Measurements from ENCODE around the gene HELZ.
"Not testable (repeated sequence)": the region's sequence is repeated elsewhere in the genome, so short reads cannot be mapped to it uniquely, and the experiment has no call there.

The HELZ gene, protein sequence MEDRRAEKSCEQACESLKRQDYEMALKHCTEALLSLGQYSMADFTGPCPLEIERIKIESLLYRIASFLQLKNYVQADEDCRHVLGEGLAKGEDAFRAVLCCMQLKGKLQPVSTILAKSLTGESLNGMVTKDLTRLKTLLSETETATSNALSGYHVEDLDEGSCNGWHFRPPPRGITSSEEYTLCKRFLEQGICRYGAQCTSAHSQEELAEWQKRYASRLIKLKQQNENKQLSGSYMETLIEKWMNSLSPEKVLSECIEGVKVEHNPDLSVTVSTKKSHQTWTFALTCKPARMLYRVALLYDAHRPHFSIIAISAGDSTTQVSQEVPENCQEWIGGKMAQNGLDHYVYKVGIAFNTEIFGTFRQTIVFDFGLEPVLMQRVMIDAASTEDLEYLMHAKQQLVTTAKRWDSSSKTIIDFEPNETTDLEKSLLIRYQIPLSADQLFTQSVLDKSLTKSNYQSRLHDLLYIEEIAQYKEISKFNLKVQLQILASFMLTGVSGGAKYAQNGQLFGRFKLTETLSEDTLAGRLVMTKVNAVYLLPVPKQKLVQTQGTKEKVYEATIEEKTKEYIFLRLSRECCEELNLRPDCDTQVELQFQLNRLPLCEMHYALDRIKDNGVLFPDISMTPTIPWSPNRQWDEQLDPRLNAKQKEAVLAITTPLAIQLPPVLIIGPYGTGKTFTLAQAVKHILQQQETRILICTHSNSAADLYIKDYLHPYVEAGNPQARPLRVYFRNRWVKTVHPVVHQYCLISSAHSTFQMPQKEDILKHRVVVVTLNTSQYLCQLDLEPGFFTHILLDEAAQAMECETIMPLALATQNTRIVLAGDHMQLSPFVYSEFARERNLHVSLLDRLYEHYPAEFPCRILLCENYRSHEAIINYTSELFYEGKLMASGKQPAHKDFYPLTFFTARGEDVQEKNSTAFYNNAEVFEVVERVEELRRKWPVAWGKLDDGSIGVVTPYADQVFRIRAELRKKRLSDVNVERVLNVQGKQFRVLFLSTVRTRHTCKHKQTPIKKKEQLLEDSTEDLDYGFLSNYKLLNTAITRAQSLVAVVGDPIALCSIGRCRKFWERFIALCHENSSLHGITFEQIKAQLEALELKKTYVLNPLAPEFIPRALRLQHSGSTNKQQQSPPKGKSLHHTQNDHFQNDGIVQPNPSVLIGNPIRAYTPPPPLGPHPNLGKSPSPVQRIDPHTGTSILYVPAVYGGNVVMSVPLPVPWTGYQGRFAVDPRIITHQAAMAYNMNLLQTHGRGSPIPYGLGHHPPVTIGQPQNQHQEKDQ (N-terminal part only)

DNA sequence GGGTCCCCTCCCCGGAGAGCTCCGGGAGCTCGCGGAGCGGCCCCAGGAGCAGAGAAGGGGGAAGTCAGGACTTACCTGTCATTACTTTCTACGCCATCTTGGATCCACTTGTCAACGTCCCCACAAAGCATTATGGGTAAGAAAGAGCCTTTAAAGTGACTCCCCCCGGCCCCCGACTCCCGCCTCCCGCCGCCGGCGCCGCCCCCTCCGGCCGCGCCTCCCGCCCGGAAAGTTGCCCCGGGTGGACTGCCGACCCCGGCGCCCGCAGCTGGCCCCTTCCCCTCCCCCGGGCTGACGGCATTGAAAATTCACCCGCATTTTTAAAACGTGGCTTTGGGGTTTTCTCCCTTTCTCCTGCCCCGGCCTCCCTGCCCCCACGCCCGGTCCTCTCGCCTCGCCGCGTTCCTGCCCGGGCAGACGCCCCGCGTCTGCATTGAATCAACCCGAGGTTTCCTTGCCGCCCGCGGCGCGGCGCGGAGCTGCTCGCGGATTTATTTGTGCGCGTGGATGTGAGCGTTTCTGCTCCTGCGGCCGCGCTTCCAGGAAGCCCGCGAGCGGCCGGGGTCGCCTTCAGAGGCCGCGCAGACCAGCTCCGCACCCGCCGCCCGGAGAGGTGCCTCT lies at the start of gene HELZ:
Gene HELZ, minus strand, starts transcription at position 124 of the 621 bp plus-strand sequence. CDS start 26,392 bp downstream, outside the sequence.
- peak; percentile 37 to 66 for DNase-seq

DNA sequence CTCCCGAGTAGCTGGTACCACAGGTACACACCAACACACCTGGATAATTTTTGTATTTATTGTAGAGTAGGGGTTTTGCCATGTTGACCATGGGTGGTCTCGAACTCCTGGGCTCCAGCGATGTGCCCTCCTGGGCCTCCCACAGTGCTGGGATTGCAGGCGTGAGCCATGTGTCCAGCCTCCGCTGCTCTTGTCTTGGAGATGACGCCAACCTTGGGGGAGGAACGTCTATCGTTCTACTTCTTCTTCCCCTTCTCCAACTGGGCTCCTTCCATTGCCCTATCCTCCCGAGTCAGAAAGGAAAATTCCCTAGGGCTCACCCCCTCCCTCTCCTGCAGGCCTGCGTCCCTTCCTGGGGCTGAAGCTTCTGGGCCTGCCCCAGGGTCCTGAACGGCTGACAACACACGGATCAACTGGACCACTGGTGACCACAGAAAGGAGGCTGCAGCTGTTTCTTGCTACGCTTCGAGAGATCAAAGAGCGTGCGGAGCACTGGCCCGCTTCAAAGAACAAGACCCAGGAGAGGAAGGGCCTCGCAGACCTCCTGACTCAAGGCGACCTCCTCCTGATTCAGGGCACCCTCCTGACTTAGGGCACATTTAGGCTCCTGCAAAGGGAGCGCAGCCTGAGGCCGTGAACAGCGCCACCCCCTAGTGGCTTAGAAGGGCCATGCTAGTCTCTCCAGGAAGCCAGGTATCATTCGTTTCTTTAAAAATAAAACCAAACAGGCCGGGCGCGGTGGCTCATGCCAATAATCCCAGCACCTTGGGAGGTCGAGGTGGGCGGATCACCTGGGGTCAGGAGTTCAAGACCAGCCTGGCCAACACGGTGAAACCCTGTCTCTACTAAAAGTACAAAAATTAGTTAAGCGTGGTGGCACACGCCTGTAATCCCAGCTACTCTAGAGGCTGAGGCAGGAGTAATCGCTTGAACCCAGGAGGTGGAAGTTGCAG lies 48.5 kb upstream of the HELZ start:
- peak; percentile 13 to 71 for DNase-seq

DNA sequence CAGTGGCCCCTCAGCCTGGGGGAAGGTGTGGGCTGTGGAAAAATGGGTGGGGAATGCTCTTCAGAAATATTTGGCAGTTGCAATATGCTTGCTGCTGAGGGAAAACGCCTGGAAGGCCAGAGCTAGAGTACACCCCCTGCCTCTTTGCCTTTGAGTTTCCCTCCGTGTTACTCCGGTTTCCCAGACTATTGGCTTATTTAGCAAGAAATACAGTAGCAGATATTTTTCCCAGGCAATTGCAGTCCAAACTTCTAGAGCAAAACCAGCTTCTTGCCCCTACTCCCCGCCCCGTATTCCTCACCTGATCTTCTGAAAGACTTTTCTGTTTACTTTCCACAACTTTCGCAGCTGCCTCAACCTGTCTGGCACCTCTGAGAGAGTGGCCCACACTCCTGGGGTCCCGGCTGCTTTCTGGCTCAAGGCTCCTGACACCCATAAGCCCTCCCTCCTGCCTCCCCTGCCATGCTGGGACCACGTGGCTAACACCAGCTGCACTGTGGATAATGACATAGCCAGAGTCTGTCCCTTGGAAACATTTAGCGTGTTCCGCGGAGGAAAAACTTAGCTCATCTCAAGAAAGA lies 45.8 kb upstream of the HELZ start:
- DNase-seq: no peak

DNA sequence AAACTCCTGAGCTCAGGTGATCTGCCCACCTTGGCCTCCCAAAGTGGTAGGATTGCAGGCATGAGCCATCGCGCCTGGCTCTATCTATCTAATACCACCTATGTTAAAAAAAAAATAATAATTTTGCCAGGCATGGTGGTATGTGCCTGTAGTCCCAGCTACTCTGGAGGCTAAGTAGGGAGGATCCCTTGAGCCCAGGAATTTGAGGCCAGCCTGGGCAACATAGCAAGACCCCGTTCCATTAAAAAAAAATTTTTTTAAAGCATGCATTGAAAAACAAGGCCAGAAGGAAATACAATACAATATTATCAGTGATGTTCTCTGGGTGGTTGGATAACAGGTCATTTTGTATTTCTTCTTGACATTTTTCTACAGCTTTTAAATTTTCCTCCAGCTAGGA lies 45.2 kb upstream of the HELZ start:
- no peak for DNase-seq

DNA sequence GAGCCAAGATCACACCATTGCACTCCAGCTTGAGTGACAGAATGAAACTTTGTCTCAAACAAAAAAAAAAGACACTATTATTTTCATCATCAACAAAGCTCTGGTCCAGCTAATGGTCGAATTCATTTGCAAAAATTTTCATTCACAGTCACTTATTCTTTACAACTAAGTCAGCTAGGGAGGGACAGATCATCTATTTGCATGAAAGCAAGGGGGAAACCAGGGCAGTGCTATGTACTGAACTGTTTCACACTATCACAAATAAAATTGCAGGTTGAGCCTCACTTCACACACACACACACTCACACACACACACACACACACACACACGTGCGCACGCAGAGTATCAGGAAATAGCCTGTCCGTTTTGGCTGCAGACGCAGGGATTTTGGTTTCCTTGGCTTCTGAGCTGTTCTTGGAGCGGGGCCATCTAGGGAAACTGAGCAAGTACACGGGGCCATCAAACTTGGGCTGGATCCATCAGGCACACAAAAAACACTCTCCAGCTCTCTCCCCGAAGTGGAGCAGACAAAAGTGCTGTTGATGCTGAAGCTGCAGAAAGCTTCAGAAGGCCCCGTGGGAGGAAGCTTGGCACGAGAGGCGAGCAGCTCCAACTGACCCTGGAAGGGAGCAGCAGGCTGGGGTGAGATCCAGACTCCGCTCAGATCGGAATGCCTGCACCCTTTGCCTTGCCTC lies 44.3 kb upstream of the HELZ start:
- DNase-seq: no peak

DNA sequence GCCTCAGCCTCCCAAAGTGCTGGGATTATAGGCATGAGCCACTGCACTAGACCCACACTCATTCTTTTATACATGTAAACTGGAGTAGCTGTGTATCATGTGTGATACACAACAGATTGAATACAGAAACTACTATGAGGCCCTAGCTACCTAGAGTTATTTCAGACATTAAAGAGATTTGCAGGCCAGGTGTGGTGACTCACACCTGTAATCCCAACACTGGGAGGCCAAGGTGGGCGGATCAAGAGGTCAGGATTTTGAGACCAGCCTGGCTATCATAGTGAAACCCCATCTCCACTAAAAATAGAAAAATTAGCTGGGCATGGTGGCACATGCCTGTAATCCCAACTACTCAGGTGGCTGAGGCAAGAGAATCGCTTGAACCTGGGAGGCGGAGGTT lies 41.8 kb upstream of the HELZ start:
- not testable (repeated sequence) for DNase-seq

DNA sequence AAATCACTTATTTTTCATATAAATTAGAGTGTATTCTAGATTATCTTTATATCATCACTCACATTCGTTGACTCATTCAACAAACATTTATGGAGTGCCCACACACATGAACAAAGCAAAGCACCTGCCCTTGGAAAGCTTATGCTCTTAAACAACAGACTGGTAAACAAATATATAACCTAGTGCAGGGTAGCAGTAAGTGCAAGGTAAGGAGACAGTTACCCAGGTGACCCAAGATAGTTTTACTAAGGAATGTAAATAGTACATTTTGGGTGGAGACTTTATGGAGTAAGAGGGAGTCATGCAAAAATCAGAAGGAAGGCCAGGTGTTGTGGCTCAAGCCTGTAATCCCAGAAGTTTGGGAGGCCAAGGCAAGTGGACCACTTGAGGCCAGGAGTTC lies 40.4 kb upstream of the HELZ start:
- DNase-seq: no peak

DNA sequence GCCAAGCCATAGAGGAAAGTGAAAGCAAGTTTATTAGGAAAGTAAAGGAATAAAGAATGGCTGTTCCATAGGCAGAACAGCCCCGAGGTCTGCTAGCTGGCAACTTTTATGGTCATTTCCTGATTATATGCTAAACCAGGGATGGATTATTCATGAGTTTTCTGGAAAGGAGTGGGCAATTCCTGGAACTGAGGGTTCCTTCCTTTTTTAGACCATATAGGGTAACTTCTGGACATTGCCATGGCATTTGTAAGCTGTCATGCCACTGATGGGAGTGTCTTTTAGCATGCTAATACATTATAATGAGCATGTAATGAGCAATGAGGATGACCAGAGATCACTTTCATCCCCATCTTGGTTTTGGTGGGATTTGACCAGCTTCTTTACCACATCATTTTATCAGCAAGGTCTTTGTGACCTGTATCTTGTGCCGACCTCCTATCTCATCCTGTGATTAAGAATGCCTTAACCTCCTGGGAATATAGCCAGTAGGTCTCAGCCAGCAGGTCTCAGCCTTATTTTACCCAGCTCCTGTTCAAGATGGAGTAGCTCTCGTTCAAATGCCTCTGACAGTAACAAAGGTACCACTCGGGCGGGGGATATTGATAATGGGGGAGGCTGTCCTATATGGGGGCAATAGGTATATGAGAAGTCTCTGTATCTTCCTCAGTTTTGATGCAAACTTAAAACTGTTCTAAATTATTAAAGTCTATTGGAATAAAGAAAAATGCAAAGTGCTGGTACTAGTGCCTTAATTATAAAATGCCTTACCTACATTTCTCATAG lies 38.9 kb upstream of the HELZ start:
- DNase-seq: no peak

GRCh38 chr17:67281743-67282142 lies 36.7 kb upstream of the HELZ start:
- DNase-seq: no peak

DNA sequence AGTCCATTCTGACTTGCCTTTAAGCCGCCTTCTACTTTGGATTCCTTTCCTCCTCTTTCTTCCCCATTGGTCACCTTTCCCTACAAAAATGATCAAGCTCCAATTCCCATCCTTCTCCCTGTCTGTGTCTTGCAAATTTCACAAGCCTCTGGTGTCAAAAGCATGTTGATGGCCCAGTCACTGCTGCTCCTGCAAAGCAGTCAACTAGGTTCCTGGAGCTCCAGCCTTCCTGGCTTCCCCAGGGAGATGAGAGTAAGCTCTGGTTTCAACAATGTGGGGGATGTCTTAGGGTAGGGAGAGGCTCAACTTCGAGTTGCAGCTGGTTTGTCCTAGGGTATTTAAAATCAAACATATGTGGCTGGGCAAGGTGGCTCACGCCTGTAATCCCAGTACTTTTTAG lies 36.1 kb upstream of the HELZ start:
- no peak for DNase-seq

DNA sequence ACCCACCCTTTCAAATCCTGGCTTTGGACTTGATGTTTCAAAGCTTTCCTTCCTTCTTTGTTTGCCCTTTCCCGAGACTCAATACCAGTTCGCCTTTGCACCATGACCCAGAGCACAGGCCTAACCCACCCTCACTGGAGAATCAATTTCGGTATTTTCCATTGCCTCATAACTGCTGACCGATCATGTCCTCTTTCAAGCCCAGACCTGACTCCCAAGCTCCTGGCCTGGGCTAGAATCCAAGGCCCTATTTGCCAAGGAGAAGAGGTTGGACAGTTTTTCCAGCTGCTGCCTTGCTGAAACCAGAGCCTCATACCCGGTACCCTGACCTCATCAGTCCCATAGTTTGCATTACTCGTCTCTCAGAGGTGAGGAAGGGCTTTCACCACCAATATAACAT lies 35.3 kb upstream of the HELZ start:
- DNase-seq: no peak

- DNase-seq: no peak
These were observed 34.1 kb upstream of the HELZ start for GRCh38 chr17:67279115-67279514.

DNA sequence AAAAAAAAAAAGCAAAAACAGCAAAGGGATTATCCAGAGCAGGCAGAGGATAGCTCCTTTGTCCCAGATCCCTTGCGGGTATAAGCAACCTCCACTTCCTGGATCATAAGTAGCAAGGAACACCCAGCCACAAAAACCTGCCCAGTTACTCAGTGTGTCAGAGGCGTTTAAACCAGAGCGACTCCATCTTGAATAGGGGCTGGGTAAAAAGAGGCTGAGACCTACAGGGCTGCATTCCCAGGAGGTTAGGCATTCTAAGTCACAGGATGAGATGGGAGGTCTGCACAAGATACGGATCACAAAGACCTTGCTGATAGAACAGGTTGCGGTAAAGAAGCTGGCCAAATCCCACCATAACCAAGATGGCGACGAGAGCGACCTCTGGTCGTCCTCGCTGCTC lies 33.4 kb upstream of the HELZ start:
- no peak for DNase-seq

GRCh38 chr17:67276075-67276474 lies 31.1 kb upstream of the HELZ start:
- DNase-seq: no peak

GRCh38 chr17:67274466-67274865 lies 29.5 kb upstream of the HELZ start:
- no peak for DNase-seq

GRCh38 chr17:67273900-67274299 lies 28.9 kb upstream of the HELZ start:
- DNase-seq: no peak

DNA sequence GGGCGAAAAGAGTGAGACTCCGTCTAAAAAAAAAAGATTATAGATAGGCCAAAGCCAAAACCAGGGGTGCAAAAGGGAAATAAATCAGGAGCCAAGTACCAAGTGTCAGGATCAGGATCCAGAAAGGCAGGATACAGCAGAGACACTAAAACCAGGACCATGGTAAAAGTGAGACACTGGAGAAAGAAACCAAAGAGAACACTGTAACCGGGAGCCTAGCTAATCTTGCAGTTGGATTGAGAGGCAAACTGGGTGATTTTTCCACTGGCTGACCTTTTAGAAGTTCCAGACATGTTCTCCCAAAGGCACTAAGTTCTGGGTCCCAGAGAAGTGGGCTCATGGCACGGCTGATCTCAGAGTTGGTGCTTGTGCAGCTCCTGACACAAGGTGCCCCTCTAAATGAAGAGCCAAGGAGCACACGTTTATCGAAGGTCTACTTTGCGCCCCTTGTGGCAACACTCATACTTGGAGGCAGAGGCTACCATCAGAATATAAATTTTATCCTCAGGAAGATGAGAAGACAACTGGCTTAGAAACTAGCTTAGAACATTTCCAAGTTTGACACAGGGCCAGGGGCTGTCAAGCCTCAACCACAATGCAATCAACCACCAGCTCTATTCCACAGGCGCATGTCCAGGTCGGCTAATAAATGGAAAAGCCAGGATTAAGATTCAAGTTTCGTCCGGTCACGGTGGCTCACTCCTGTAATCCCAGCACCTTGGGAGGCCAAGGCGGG lies 27.5 kb upstream of the HELZ start:
- DNase-seq: no peak

DNA sequence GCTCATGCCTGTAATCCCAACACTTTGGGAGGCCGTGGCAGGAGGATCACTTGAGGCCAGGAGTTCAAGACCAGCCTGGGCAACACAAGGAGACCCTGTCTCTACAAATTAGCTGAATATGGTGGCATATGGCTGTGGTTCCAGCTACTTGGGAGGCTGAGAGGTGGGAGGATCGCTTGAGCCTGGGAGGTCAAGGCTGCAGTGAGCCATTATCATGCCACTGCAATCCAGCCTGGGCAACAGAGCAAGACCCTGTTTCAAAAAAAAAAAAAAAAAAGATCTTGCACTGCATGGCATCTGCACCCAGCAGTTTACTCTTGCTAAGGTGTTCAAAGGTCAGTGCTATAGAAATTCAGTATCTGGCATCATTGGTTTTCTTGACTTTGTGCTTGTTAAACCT lies 26.2 kb upstream of the HELZ start:
- not testable (repeated sequence) for DNase-seq

DNA sequence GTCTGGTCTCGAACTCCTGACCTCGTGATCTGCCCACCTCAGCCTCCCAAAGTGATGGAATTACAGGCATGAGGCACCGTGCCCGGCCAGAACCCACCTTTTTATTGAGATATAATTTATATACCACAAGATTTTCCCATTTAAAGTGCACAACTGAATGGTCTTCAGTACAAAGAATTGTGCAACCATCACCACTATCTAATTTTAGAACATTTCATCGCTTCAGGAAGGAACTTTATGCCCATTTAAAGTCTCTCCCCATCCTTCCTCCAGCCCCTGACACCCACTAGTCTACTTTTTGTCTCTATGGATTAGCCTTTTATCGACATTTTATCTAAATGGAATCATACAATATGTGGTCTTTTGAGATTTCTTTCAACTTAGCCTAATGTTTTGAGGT lies 25.4 kb upstream of the HELZ start:
- DNase-seq: peak in 1 of 2 donors; percentile 16

All from bone marrow (tissue), 2 donors.